NT2/D1 (cell line): ENCODE measurements around the gene ZNF593OS.
A peak's percentile ranks its signal among the peaks of the same experiment; 100 is the strongest.

Experiments used
- DNase-seq: peaks from one replicate; pipeline ENCODE4 v3.0.0-alpha.2; 2011; ENCODE audit warnings: low read depth, low spot score
- H3K27me3 ChIP-seq: 2 replicates; pipeline ENCODE4 v1.6.0; 2011; ENCODE audit warnings: mild to moderate bottlenecking; ENCODE audit not compliant: insufficient read length, insufficient read depth
- H3K36me3 ChIP-seq: 2 replicates; pipeline ENCODE4 v1.6.1; 2011; ENCODE audit warnings: mild to moderate bottlenecking, low read length, mixed read lengths; ENCODE audit not compliant: insufficient read depth, insufficient read length
- H3K4me1 ChIP-seq: 2 replicates; pipeline ENCODE4 v1.5.1; 2011; ENCODE audit not compliant: insufficient read depth, insufficient read length
- H3K4me3 ChIP-seq: 2 replicates; pipeline ENCODE4 v1.5.1; 2011; ENCODE audit warnings: low read depth; ENCODE audit not compliant: insufficient read length
- H3K9ac ChIP-seq: 2 replicates; pipeline ENCODE4 v1.6.0; 2011; ENCODE audit warnings: low read depth; ENCODE audit not compliant: insufficient read length
- H3K9me3 ChIP-seq: 2 replicates; pipeline ENCODE4 v1.5.1; 2011; ENCODE audit warnings: mild to moderate bottlenecking, low read length; ENCODE audit not compliant: insufficient read depth
- SUZ12 ChIP-seq: IDR thresholded peaks from 2 replicates; pipeline ENCODE4 v1.6.1; 2011; ENCODE audit not compliant: insufficient read length, insufficient read depth; ENCODE audit errors: extremely low read depth
- YY1 ChIP-seq: IDR thresholded peaks from 2 replicates; pipeline ENCODE4 v1.6.1; 2011; ENCODE audit not compliant: insufficient read length, insufficient read depth
- ZNF274 ChIP-seq: IDR thresholded peaks from 2 replicates; pipeline ENCODE4 v1.6.1; 2011; ENCODE audit warnings: mild to moderate bottlenecking, low read depth, low read length

The ZNF593OS gene

GRCh38 chr1:26182383-26182696 is 10.7 kb upstream of the ZNF593OS start:
- no peak for TF ChIP-seq YY1
- TF ChIP-seq ZNF274, result no peak
- H3K36me3 ChIP-seq, result peaks cover 76% of the 10 kb centered on the region
- H3K4me3 ChIP-seq, result no peak overlapping the region
- peak overlapping the region; percentile 5 for H3K9ac ChIP-seq
- H3K27me3 ChIP-seq, result no peaks in the 10 kb centered on the region
- H3K9me3 ChIP-seq, result no peaks in the 10 kb centered on the region
- H3K4me1 ChIP-seq, result peaks cover 6% of the 10 kb centered on the region
- no peak for DNase-seq

- no peak overlapping the region for H3K9ac ChIP-seq
- TF ChIP-seq ZNF274 (no peak), YY1 (no peak), SUZ12 (no peak)
Observed at GRCh38 chr1:26181586-26182382, 10.2 kb upstream of the ZNF593OS start.

GRCh38 chr1:26180010-26180506 is 8.4 kb upstream of the ZNF593OS start:
- DNase-seq, result no peak
- Histone ChIP-seq H3K27me3 (no peaks in the 10 kb centered on the region), H3K9me3 (no peaks in the 10 kb centered on the region), H3K4me3 (no peak overlapping the region), H3K4me1 (peaks cover 9% of the 10 kb centered on the region), H3K36me3 (peaks cover 59% of the 10 kb centered on the region), H3K9ac (no peak overlapping the region)
- no peak for TF ChIP-seq ZNF274
- no peak for TF ChIP-seq YY1
- TF ChIP-seq SUZ12, result no peak

More at GRCh38 chr1:26181586-26182382, 10.2 kb upstream of the ZNF593OS start:
- Histone ChIP-seq H3K27me3 (no peaks in the 10 kb centered on the region), H3K9me3 (no peaks in the 10 kb centered on the region), H3K4me1 (peaks cover 8% of the 10 kb centered on the region), H3K4me3 (no peak overlapping the region), H3K36me3 (peaks cover 70% of the 10 kb centered on the region)
- DNase-seq, result no peak

GRCh38 chr1:26177182-26177684 is 5.6 kb upstream of the ZNF593OS start, which contains the start of gene CNKSR1:
CNKSR1 (plus strand) TSS chr1:26177491; CDS start chr1:26177548, 57 bp downstream.
- H3K9ac ChIP-seq, result peak within 1 kb of the TSS; percentile 79
- H3K27me3 ChIP-seq, result no peaks in the 10 kb centered on the region
- H3K36me3 ChIP-seq, result peaks cover 38% of the 10 kb centered on the region
- DNase-seq, result peak; percentile 84
- H3K4me1 ChIP-seq, result peaks cover 9% of the 10 kb centered on the region
- H3K9me3 ChIP-seq, result no peaks in the 10 kb centered on the region
- TF ChIP-seq ZNF274 (no peak), SUZ12 (no peak), YY1 (no peak)
- H3K4me3 ChIP-seq, result peak within 1 kb of the TSS; percentile 56

- TF ChIP-seq YY1, result no peak
- TF ChIP-seq ZNF274, result no peak
- TF ChIP-seq SUZ12, result no peak
Observed at GRCh38 chr1:26175346-26175745, 3.7 kb upstream of the ZNF593OS start.

GRCh38 chr1:26170472-26170821 is 1.2 kb downstream of the ZNF593OS start:
- peak overlapping the region; percentile 95 for H3K4me3 ChIP-seq
- H3K36me3 ChIP-seq, result peaks cover 24% of the 10 kb centered on the region
- H3K9me3 ChIP-seq, result no peaks in the 10 kb centered on the region
- no peak for DNase-seq
- H3K4me1 ChIP-seq, result peaks cover 32% of the 10 kb centered on the region
- H3K9ac ChIP-seq, result peak overlapping the region; percentile 95
- TF ChIP-seq SUZ12 (no peak), YY1 (no peak), ZNF274 (no peak)
- H3K27me3 ChIP-seq, result peaks cover 29% of the 10 kb centered on the region

More at GRCh38 chr1:26175346-26175745, 3.7 kb upstream of the ZNF593OS start:
- no peak overlapping the region for H3K4me3 ChIP-seq
- DNase-seq, result no peak
- no peaks in the 10 kb centered on the region for H3K27me3 ChIP-seq
- peaks cover 25% of the 10 kb centered on the region for H3K4me1 ChIP-seq
- H3K36me3 ChIP-seq, result peaks cover 42% of the 10 kb centered on the region
- no peaks in the 10 kb centered on the region for H3K9me3 ChIP-seq
- no peak overlapping the region for H3K9ac ChIP-seq

GRCh38 chr1:26169669-26170471 is 1.8 kb downstream of the ZNF593OS start, which contains the start of gene ZNF593:
ZNF593 (plus strand) TSS chr1:26169908; CDS start chr1:26169984, 76 bp downstream.
- DNase-seq, result peak; percentile 90
- Histone ChIP-seq H3K36me3 (peaks cover 24% of the 10 kb centered on the region), H3K4me3 (peak within 1 kb of the TSS; percentile 95), H3K27me3 (peaks cover 29% of the 10 kb centered on the region), H3K4me1 (peaks cover 32% of the 10 kb centered on the region), H3K9ac (peak within 1 kb of the TSS; percentile 95), H3K9me3 (no peaks in the 10 kb centered on the region)
- TF ChIP-seq ZNF274 (no peak), YY1 (no peak), SUZ12 (no peak)
